DMS53 treated with DMSO at 0.1 percent for 48 hours (cell line): ENCODE results near the gene ZNF230.

Source experiments
- DNase-seq: peaks from one replicate; lab custom pipeline; 2025; ENCODE audit not compliant: unreplicated experiment; lab: John Stamatoyannopoulos, UW

The ZNF230 gene

GRCh38 chr19:44002566-44003460 is at the start of gene ZNF230:
Gene ZNF230, plus strand, starts transcription at chr19:44002957. Its CDS starts 4,122 bp downstream, at chr19:44007079.
- DNase-seq, result peak; percentile 87

GRCh38 chr19:43956827-43957226 is 45.9 kb upstream of the ZNF230 start:
- DNase-seq, result no peak

GRCh38 chr19:43957891-43958290 is 44.9 kb upstream of the ZNF230 start:
- no peak for DNase-seq

- no peak for DNase-seq
These were observed 42.3 kb upstream of the ZNF230 start for GRCh38 chr19:43960411-43960810.

- no peak for DNase-seq
These were observed 36.6 kb upstream of the ZNF230 start for GRCh38 chr19:43966079-43966694.

GRCh38 chr19:43976732-43977131 is 26.0 kb upstream of the ZNF230 start:
- DNase-seq, result no peak

- DNase-seq, result no peak
These were observed 19.2 kb upstream of the ZNF230 start for GRCh38 chr19:43983544-43983911.

- peak; percentile 96 for DNase-seq
These were observed 18.7 kb upstream of the ZNF230 start, which contains the start of gene ZNF155 for GRCh38 chr19:43983912-43984686. Gene ZNF155, plus strand, starts transcription at chr19:43984188. Its CDS starts 4,356 bp downstream, at chr19:43988544.

GRCh38 chr19:43984687-43985000 is 18.1 kb upstream of the ZNF230 start:
- no peak for DNase-seq

- DNase-seq, result no peak
These were observed 5.0 kb upstream of the ZNF230 start for GRCh38 chr19:43997631-43998290.

GRCh38 chr19:44002212-44002565 is 568 bp upstream of the ZNF230 start:
- DNase-seq, result no peak

GRCh38 chr19:44003461-44004009 is 778 bp downstream of the ZNF230 start:
- no peak for DNase-seq

GRCh38 chr19:44005973-44006372 is 3.2 kb downstream of the ZNF230 start:
- no peak for DNase-seq

- DNase-seq, result no peak
These were observed 4.7 kb downstream of the ZNF230 start for GRCh38 chr19:44007473-44007872.

- DNase-seq, result no peak
These were observed 7.7 kb downstream of the ZNF230 start for GRCh38 chr19:44010468-44010867.

- DNase-seq, result no peak
These were observed 16.7 kb downstream of the ZNF230 start for GRCh38 chr19:44019498-44019897.

GRCh38 chr19:44021221-44021620 is 18.5 kb downstream of the ZNF230 start:
- no peak for DNase-seq

- DNase-seq, result no peak
These were observed 22.1 kb downstream of the ZNF230 start for GRCh38 chr19:44024900-44025216.

GRCh38 chr19:44025217-44025936 is 22.6 kb downstream of the ZNF230 start, which contains the start of gene ZNF222:
Gene ZNF222, plus strand, starts transcription at chr19:44025379. Its CDS starts 58 bp downstream, at chr19:44025437.
- peak; percentile 68 for DNase-seq

GRCh38 chr19:44026622-44027021 is 23.9 kb downstream of the ZNF230 start:
- DNase-seq, result no peak
